HepG2 (cell line): ENCODE results near the gene PDE4D. TPM values are rescaled to one million over a fixed set of nuclear protein-coding genes. Genes with fewer than 3 reads are reported as not detected.

ENCODE experiments used
- ATAC-seq: fragments of 200-7000 bp; cut with Tn5 transposase; 3 replicates; pipeline ENCODE4 v1.9.1; 2020; ENCODE audit warnings: mild to moderate bottlenecking, moderate library complexity
- BruUV-seq: library from RNA; stranded (reverse); fragments of 400-500 nt; replicated peaks from 2 replicates; lab custom pipeline; 2021; lab: Mats Ljungman, UMichigan
- CTCF ChIA-PET: fragments of 300-600 bp; formaldehyde crosslinking; extraction: SDS; loops from one replicate; lab custom pipeline; 2021; ENCODE audit warnings: low total read pairs, inconsistent platforms, low intra/inter-chr PET ratio; lab: Yijun Ruan, JAX
- POLR2A ChIA-PET: fragments of 350-600 bp; sonication (Branson Sonifier 250); formaldehyde crosslinking; loops from one replicate; lab custom pipeline; 2020; ENCODE audit warnings: antibody characterized with exemption, inconsistent platforms; lab: Yijun Ruan, JAX
- DNase-seq: peaks from one replicate; pipeline ENCODE4 v3.0.0-alpha.2; 2015; ENCODE audit warnings: low spot score
- FAIRE-seq: peaks from 3 replicates; lab custom pipeline; 2011; peaks lifted over from hg19 to GRCh38; lab: Jason Lieb, UNC
- H2AFZ ChIP-seq: one replicate; pipeline ENCODE4 v1.6.1; 2011; ENCODE audit warnings: low read length, inconsistent platforms
- H3K27ac ChIP-seq: fragments of 300-600 bp; 3 replicates; pipeline ENCODE4 v1.8.0; 2011; ENCODE audit warnings: mixed run types, mild to moderate bottlenecking, mixed read lengths, low read length, inconsistent platforms; ENCODE audit not compliant: insufficient read depth; ENCODE audit errors: extremely low read length
- H3K27me3 ChIP-seq, 2 experiments: fragments of 200-600 bp in 1 of 2; 2 replicates in 1 of 2; 3 replicates in 1 of 2; pipeline versions ENCODE4 v1.6.0 to v1.8.0; 2011; ENCODE audit warnings: low read length in 2 of 2, mild to moderate bottlenecking in 2 of 2, moderate library complexity in 2 of 2, inconsistent platforms in 1 of 2; ENCODE audit not compliant: insufficient read depth in 2 of 2, control insufficient read depth in 1 of 2
- H3K36me3 ChIP-seq, 2 experiments: fragments of 200-600 bp in 1 of 2; replicated peaks in 1 of 2; 2 replicates in 1 of 2; 3 replicates in 1 of 2; pipeline versions ENCODE4 v1.5.1 to v1.8.0; 2011; ENCODE audit warnings: low read length in 2 of 2, inconsistent platforms in 1 of 2; ENCODE audit not compliant: insufficient read depth in 2 of 2, control insufficient read depth in 1 of 2
- H3K4me1 ChIP-seq: 2 replicates; pipeline ENCODE4 v1.5.1; 2012; ENCODE audit warnings: low read length, inconsistent platforms; ENCODE audit not compliant: insufficient read depth
- H3K4me2 ChIP-seq: 2 replicates; pipeline ENCODE4 v1.6.0; 2011; ENCODE audit warnings: low read depth, low read length, inconsistent platforms
- H3K4me3 ChIP-seq, 3 experiments: fragments of 200-600 bp in 1 of 3; sonication (generic), shearing (Covaris generic) in 1 of 3; replicated peaks in 1 of 3; 2 replicates each; pipeline ENCODE4 v1.5.1; 2011 to 2016; ENCODE audit warnings: low read length in 3 of 3, inconsistent platforms in 2 of 3, low read depth in 2 of 3, mild to moderate bottlenecking in 2 of 3, control low read depth in 1 of 3, mixed read lengths in 1 of 3; ENCODE audit not compliant: insufficient read depth in 1 of 3
- H3K79me2 ChIP-seq: one replicate; pipeline ENCODE4 v1.6.1; 2011; ENCODE audit warnings: low read length, inconsistent platforms; ENCODE audit not compliant: insufficient read depth
- H3K9ac ChIP-seq: 2 replicates; pipeline ENCODE4 v1.6.0; 2011; ENCODE audit warnings: mild to moderate bottlenecking, low read depth, low read length, inconsistent platforms; ENCODE audit not compliant: insufficient read depth
- H3K9me3 ChIP-seq: 2 replicates; pipeline ENCODE4 v1.5.1; 2012; ENCODE audit warnings: mild to moderate bottlenecking, low read length
- H4K20me1 ChIP-seq: 2 replicates; pipeline ENCODE4 v1.6.0; 2011; ENCODE audit warnings: inconsistent platforms, mild to moderate bottlenecking, low read length, moderate library complexity; ENCODE audit not compliant: insufficient read depth
- BRD4 ChIP-seq: sonication (generic); formaldehyde crosslinking; IDR thresholded peaks from 2 replicates; pipeline ENCODE4 v1.4.0; 2020; ENCODE audit warnings: missing genetic modification reagents
- E2F2 ChIP-seq: sonication (generic); formaldehyde crosslinking; IDR thresholded peaks from 2 replicates; pipeline ENCODE4 v1.4.0; 2020; ENCODE audit warnings: missing genetic modification reagents, borderline replicate concordance
- FOXA1 ChIP-seq, 2 experiments: fragments of 450-650 bp in 1 of 2; sonication (generic) in 1 of 2; formaldehyde crosslinking in 1 of 2; IDR thresholded peaks; 2 replicates each; pipeline versions ENCODE4 v1.4.0 to v1.6.1; 2016 to 2020; ENCODE audit warnings: missing genetic modification reagents in 1 of 2
- NFIC ChIP-seq: IDR thresholded peaks from 2 replicates; pipeline ENCODE4 v1.6.1; 2012; ENCODE audit warnings: mild to moderate bottlenecking, low read length, inconsistent platforms
- U2AF1 ChIP-seq: fragments of 200-400 bp; formaldehyde crosslinking; optimal IDR thresholded peaks from 2 replicates; pipeline ENCODE3; 2017; ENCODE audit warnings: mild to moderate bottlenecking, low read depth, low read length
- ZNF549 ChIP-seq: sonication (generic); formaldehyde crosslinking; IDR thresholded peaks from 2 replicates; pipeline ENCODE4 v1.5.0; 2020; ENCODE audit warnings: missing genetic modification reagents
- ZNF781 ChIP-seq: sonication (generic); formaldehyde crosslinking; IDR thresholded peaks from 2 replicates; pipeline ENCODE4 v1.5.1; 2020; ENCODE audit warnings: borderline replicate concordance, mild to moderate bottlenecking, missing genetic modification reagents; ENCODE audit errors: not compliant biosample characterization
- WGBS: methylation state at CpG from one replicate; pipeline ENCODE4 v1.1.6; 2017; ENCODE audit warnings: low lambda C conversion rate; 5-methylcytosine and 5-hydroxymethylcytosine counted together
- in situ Hi-C: cut with HindIII; loops from 2 replicates; pipeline ENCODE4 v1.10.0; 2017; ENCODE audit warnings: low pct_unique_long_range_greater_than_20kb; ENCODE audit not compliant: extremely low pct_ligation_motif_present
- intact Hi-C: fragments of 100-400 bp; cut with micrococcal nuclease; formaldehyde crosslinking; loops from one replicate; pipeline ENCODE4 v1.10.0; 2022; ENCODE audit not compliant: unreplicated experiment
- polyA plus RNA-seq, 8 experiments: library from polyadenylated mRNA; depleted of rRNA in 3 of 8; stranded (reverse) in 7 of 8; unstranded in 1 of 8; fragments of >200 nt; fragmentation: Illumina TruSeq in 4 of 8; extraction: Trizol in 4 of 8; gene quantifications; 2 replicates each; pipeline versions ENCODE4 v1.2.1 to v1.2.3, GENCODE V29; 2011 to 2016; ENCODE audit warnings: low read depth in 4 of 8, missing spikeins in 1 of 8, mixed read lengths in 1 of 8; ENCODE audit not compliant: insufficient read depth in 1 of 8
- total RNA-seq, 5 experiments: library from RNA; depleted of rRNA; stranded (reverse); fragments of >200 nt; fragmentation: Illumina TruSeq; extraction: Trizol; gene quantifications; 2 replicates each; pipeline ENCODE4 v1.2.3, GENCODE V29; 2016; ENCODE audit warnings: low read depth in 1 of 5
- TF ChIP-seq, protein P1 (sequence below): sonication (generic); formaldehyde crosslinking; IDR thresholded peaks from 2 replicates; pipeline ENCODE4 v1.4.0; 2020; ENCODE audit warnings: mild to moderate bottlenecking, missing genetic modification reagents
- TF ChIP-seq, protein P2 (sequence below): sonication (generic); formaldehyde crosslinking; conservative IDR thresholded peaks from 2 replicates; pipeline ENCODE4 v1.4.0; 2020; ENCODE audit warnings: missing genetic modification reagents
- TF ChIP-seq, protein P3 (sequence below): sonication (generic); formaldehyde crosslinking; IDR thresholded peaks from 2 replicates; pipeline ENCODE4 v1.4.0; 2020; ENCODE audit warnings: mild to moderate bottlenecking, missing genetic modification reagents, borderline replicate concordance

Gene PDE4D
- total and polyA plus RNA-seq, 2 of the 13 experiments (the other 11 are each of a cell fraction or from before 2014, with no cell fraction given): 7.0 to 12.2 TPM

DNA sequence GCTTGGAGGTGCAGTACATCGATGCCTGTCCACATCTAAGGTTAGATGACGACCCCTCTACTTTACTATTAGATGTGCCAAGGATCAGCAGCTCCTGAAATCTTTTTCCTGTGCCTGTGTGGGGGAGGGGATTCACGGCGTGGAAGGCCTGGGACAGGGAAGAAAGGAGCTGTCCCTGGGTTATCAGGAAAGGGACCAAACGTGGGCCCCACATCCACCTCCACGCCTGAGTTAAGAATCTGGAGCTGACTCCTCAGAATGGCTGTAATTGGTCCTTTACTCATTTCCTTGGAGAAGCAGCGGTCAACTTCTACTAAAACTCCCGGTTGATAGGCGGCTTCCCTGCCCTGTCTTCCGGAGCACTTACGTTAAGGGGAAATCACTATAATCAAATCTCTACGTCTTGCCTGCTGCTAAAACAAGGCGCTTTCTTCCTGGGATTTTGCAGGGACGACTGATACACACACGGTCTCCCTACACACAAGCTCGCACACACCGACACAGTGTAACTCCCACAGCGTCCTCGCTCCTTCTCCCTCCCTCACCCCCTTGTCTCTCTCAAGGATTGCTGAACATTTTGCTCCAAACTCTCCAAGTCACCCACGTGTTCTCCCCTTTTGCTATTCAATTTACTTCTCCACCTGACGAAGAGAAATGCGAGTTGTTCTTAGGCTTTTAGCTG lies 1.4 kb downstream of the PDE4D start (continued):
- TF ChIP-seq, protein P1, sequence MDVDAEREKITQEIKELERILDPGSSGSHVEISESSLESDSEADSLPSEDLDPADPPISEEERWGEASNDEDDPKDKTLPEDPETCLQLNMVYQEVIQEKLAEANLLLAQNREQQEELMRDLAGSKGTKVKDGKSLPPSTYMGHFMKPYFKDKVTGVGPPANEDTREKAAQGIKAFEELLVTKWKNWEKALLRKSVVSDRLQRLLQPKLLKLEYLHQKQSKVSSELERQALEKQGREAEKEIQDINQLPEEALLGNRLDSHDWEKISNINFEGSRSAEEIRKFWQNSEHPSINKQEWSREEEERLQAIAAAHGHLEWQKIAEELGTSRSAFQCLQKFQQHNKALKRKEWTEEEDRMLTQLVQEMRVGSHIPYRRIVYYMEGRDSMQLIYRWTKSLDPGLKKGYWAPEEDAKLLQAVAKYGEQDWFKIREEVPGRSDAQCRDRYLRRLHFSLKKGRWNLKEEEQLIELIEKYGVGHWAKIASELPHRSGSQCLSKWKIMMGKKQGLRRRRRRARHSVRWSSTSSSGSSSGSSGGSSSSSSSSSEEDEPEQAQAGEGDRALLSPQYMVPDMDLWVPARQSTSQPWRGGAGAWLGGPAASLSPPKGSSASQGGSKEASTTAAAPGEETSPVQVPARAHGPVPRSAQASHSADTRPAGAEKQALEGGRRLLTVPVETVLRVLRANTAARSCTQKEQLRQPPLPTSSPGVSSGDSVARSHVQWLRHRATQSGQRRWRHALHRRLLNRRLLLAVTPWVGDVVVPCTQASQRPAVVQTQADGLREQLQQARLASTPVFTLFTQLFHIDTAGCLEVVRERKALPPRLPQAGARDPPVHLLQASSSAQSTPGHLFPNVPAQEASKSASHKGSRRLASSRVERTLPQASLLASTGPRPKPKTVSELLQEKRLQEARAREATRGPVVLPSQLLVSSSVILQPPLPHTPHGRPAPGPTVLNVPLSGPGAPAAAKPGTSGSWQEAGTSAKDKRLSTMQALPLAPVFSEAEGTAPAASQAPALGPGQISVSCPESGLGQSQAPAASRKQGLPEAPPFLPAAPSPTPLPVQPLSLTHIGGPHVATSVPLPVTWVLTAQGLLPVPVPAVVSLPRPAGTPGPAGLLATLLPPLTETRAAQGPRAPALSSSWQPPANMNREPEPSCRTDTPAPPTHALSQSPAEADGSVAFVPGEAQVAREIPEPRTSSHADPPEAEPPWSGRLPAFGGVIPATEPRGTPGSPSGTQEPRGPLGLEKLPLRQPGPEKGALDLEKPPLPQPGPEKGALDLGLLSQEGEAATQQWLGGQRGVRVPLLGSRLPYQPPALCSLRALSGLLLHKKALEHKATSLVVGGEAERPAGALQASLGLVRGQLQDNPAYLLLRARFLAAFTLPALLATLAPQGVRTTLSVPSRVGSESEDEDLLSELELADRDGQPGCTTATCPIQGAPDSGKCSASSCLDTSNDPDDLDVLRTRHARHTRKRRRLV: no peak

DNA sequence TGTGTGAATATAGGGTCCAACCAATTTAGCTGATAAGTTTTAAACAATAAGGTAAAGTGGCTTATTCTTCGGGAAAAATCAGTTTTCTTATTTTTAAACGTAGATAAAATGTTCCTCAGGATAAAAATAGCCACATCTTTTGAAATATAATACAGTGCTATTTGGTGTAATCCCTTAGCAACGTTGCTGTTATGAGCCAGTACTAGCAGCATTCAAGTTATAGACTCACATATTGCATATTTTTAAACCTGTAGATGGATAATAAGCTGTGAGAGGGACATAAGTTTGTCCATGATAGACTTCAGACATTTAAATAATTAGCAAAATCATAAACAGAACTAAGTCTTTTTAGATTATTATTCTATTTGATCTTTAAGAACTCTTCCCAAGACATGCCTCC lies 6.3 kb downstream of the PDE4D start:
- ChIA-PET CTCF (no interaction called here), POLR2A (no interaction called here)
- no peaks in the 10 kb centered on the region for H3K79me2 ChIP-seq
- no peak overlapping the region for H3K9ac ChIP-seq
- no peaks in the 10 kb centered on the region; a peak in 1 of 5 replicates for H3K27me3 ChIP-seq
- H4K20me1 ChIP-seq: no peaks in the 10 kb centered on the region
- H2AFZ ChIP-seq: no peak overlapping the region
- no peaks in the 10 kb centered on the region for H3K9me3 ChIP-seq
- FAIRE-seq (no peak), ATAC-seq (no peak), DNase-seq (no peak)
- H3K4me3 ChIP-seq: no peak overlapping the region
- H3K27ac ChIP-seq: no peak overlapping the region
- BruUV-seq: no TSS peak
- H3K4me1 ChIP-seq: no peaks in the 10 kb centered on the region
- no peak overlapping the region for H3K4me2 ChIP-seq
- whole genome bisulfite sequencing: 56% methylated on average over 3 of the region's 3 CpGs
- in situ Hi-C loops (no loop called here), intact Hi-C loops (loop anchor here (5.0 kb wide), 1 partner anchor 215 kb away; no protein-coding TSS in a partner anchor)
- no peaks in the 10 kb centered on the region for H3K36me3 ChIP-seq
- TF ChIP-seq, protein P2, sequence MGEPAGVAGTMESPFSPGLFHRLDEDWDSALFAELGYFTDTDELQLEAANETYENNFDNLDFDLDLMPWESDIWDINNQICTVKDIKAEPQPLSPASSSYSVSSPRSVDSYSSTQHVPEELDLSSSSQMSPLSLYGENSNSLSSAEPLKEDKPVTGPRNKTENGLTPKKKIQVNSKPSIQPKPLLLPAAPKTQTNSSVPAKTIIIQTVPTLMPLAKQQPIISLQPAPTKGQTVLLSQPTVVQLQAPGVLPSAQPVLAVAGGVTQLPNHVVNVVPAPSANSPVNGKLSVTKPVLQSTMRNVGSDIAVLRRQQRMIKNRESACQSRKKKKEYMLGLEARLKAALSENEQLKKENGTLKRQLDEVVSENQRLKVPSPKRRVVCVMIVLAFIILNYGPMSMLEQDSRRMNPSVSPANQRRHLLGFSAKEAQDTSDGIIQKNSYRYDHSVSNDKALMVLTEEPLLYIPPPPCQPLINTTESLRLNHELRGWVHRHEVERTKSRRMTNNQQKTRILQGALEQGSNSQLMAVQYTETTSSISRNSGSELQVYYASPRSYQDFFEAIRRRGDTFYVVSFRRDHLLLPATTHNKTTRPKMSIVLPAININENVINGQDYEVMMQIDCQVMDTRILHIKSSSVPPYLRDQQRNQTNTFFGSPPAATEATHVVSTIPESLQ (CRISPR knock-in tag): no peak
- TF ChIP-seq FOXA1 (IDR thresholded peaks at IDR 0.05) (no peak), FOXA1 (CRISPR knock-in tag; IDR thresholded peaks at IDR 0.05) (no peak), NFIC (no peak), ZNF781 (no peak), E2F2 (no peak), ZNF549 (CRISPR knock-in tag) (no peak), BRD4 (CRISPR knock-in tag) (no peak), U2AF1 (no peak)
- TF ChIP-seq, protein P3, sequence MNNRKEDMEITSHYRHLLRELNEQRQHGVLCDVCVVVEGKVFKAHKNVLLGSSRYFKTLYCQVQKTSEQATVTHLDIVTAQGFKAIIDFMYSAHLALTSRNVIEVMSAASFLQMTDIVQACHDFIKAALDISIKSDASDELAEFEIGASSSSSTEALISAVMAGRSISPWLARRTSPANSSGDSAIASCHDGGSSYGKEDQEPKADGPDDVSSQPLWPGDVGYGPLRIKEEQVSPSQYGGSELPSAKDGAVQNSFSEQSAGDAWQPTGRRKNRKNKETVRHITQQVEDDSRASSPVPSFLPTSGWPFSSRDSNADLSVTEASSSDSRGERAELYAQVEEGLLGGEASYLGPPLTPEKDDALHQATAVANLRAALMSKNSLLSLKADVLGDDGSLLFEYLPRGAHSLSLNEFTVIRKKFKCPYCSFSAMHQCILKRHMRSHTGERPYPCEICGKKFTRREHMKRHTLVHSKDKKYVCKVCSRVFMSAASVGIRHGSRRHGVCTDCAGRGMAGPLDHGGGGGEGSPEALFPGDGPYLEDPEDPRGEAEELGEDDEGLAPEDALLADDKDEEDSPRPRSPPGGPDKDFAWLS (CRISPR knock-in tag): no peak
